HG03521 (cell line): Measurements from ENCODE around the gene NLRP2B.
"Not testable (repeated sequence)": the region's sequence is repeated elsewhere in the genome, so short reads cannot be mapped to it uniquely, and the experiment has no call there.

Experiments used
- ATAC-seq: cut with Tn5 transposase; IDR thresholded peaks from one replicate; pipeline ENCODE4 v1.9.1; 2021; ENCODE audit warnings: mild to moderate bottlenecking, moderate library complexity; ENCODE audit not compliant: unreplicated experiment

Gene NLRP2B

GRCh38 chrX:57680160-57680559 is at the start of gene NLRP2B:
NLRP2B (minus strand) TSS chrX:57680260.
- no peak for ATAC-seq

DNA sequence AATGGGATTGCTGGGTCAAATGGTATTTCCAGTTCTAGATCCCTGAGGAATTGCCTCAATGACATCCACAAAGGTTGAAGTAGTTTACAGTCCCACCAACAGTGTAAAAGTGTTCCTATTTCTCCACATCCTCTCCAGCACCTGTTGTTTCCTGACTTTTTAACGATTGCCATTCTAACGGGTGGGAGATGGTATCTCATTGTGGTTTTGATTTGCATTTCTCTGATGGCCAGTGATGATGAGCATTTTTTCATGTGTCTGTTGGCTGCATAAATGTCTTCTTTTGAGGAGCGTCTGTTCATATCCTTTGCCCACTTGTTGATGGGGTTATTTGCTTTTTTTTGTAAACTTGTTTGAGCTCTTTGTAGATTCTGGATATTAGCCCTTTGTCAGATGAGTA is 45.9 kb upstream of the NLRP2B start:
- ATAC-seq, result not testable (repeated sequence)

- ATAC-seq, result no peak
Observed at GRCh38 chrX:57681341-57681740, 1.3 kb upstream of the NLRP2B start.

- ATAC-seq, result no peak
Observed at GRCh38 chrX:57678686-57679428, 1.2 kb downstream of the NLRP2B start.

DNA sequence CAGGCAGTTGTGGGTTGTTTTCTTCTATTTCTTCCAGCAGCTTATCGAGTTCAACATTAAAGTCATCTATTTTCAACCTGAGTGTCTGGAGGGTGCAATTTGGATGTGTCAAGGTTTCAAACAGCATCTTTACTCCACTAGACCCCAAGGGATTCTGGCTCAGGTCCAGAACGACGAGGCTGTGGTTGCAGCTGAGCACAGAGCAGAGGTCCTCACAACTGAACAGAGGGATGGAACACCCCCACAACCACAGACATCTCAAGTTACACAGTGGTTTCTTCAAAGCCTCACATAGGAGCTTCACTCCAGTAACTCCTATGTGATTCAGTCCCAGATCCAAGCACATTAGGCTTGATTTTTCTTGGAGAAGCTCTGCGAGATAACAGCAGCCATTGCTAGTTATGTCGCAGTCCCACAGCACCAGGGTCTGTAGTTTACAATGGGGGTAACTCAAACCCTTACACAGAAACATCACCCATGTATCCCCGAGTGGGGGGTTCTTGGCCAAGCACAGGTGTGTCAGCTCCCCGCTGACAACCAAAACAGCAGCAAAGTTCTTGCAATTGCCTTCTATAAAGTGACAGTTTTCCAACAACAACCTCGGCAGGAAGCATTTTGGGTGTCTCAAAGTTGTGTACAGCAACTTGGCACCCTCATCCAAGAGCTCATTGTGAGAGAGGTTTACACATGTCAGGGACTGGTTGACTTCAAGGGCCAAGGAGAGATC is 2.8 kb downstream of the NLRP2B start:
- no peak for ATAC-seq

GRCh38 chrX:57675320-57675719 is 4.7 kb downstream of the NLRP2B start:
- ATAC-seq, result no peak

DNA sequence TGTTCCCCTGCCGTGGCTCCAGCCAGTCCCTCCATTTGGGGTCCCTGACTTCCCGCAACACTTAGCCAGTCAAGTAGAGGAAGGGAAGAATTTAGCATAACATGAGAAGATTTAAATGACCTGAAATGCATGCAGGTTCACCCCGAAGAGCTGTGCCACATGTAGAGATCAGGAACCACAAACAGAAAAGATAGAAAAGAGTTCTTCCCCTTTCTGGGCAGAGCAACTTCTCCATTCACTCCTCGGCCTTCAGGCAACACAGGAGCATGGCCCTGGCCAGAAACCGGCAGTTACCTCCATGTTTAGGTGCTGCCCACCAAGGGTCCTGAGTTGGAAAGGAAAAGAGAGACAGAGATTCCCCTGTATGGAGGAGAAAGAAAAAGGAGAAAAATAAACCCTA is 5.2 kb downstream of the NLRP2B start:
- no peak for ATAC-seq

DNA sequence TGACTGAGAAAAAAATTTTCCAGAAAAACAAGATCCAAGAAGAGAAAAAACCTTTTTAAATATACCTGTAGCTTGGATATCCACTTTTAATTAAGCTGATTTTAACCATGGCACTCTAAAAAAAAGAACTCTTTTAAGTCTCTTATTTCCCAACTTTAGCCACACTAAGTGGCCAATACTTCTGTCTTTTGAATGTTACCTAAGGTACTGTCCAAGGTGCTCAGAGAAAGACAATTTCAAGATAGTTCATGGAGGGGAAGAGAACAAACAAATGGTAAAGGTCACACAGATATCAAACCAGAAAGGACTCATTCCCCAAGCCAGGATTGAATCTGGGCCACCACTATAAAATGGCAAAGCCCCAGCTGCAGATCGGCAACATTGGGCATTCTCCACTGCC is 10.1 kb downstream of the NLRP2B start:
- ATAC-seq, result no peak

GRCh38 chrX:57667010-57667409 is 13.1 kb downstream of the NLRP2B start:
- no peak for ATAC-seq

DNA sequence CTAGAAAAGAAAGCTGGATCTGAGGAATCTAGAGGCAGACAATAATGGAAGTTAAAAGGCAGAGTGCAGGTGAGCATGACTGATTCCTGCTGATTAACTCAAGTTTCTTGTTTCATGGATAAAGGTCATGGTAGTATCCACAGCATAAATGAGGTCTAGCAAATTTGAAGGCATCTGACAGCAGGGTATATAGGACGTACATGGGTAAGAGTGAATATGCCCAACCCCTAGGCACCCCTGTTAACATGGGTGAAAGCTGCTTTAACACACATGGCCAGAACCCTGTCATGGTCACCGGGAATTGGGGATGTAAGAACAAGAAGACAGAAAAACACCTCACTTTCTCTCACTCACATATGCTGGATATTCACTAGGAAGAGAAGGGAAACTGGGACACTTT is 25.0 kb downstream of the NLRP2B start:
- no peak for ATAC-seq

DNA sequence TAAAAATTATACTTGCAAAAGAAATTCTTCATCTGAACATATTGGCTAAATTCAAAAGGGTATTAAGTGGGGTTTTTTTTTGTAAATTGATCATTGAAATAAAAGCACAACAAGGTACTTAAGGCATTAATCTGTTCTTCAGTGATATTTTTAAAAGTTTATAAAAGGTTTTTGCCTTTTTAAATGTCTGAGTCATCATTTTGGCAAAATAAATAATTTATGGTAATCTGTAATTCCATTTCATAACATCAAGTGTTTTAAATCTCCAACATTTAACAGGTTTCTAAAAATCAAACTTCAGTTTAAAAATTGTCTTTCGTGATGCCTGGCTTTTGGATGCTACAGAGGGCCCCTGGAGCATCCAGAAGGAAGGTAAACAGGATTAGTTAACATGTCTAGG is 27.4 kb downstream of the NLRP2B start:
- no peak for ATAC-seq

DNA sequence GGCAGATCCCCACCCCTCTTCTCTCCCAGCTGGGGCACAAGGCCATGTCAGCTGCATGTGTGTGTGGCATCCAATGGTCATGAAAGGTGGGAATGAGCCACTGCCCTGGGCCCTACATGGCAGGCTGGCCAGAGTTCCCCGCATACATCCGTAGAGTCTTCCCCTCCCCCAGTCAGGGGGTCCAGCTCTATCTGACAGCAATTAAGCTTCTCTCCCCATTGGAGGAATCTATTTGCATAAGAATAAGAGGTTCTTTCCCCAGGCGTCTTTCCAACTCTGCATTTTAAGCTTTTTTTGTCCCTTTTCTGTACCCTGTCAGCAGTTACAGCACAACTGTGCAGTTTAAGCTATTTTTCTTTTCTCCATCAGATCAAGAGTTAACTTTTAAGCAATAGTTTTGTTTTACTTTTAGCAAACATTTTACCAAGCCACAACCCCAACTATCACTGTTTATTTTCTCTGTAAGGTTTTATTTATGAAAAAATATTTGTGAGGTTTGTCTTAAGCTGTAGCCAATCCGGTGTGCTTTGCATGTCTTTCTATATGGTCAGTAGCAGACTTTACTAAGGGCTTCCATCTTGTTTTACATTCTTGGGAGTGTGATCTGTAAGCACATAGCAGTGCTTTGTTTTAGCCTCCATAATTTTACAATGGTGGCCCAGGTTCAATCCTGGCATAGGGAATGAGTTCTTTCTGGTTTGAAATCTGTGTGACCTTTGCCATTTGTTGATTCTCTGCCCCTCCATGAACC is 28.7 kb downstream of the NLRP2B start:
- no peak for ATAC-seq

DNA sequence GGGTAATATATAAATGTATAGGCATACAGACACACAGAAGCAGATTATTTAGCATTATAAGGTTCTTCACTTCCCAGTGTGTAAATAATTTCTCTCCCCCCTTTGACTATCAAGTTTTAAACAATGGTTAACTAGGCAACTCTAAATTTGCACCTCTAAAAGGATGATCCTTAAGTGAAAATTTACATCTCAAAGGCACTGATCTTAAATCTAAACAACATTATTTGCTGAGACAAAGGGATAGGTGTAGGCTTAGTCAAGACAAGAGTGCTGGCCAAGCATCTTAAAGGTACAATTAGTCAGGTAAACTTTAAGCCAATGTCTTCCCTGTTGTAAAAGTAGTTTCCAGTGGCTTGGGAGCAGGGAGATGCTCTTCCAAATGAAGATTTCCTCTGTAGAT is 33.0 kb downstream of the NLRP2B start:
- ATAC-seq, result no peak

GRCh38 chrX:57643698-57644097 is 36.4 kb downstream of the NLRP2B start:
- no peak for ATAC-seq

DNA sequence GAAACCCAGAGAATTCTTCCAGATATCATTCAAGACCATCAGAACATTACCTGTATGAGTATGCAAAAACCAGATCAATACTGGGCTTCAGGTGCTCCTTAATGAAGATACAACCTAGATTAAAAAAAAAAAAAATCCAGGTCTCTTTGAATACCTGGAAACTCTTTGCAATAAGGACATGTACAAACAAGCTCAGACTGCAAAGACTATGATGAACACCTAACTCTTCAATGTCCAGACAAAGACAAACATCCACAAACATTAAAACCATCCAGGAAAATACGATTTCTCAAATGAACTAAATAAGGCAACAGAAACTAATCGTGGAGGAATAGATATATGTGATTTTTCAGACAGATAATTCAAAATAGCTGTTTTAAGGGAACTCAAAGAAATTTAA is 38.7 kb downstream of the NLRP2B start:
- ATAC-seq, result no peak

DNA sequence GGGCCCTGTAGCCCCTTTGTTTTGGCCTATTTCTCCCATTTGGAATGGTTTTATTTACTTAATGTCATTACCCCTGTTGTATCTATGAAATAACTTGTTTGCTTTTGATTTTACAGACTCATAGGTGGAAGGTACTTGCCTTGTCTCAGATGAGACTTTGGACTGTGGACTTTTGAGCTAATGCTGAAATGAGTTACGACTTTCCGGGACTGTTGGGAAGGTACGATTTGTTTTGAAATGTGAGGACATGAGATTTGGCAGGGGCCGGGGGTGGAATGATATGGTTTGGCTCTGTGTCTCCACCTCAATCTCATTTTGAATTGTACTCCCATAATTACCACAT is 39.4 kb downstream of the NLRP2B start:
- no peak for ATAC-seq

DNA sequence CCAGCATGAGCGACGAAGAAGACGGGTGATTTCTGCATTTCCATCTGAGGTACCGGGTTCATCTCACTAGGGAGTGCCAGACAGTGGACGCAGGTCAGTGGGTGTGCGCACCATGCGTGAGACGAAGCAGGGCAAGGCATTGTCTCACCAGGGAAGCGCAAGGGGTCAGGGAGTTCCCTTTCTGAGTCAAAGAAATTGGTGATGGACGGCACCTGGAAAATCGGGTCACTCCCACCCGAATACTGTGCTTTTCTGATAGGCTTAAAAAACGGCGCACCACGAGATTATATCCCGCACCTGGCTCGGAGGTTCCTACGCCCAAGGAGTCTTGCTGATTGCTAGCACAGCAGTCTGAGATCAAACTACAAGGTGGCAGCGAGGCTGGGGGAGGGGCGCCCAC is 50.6 kb downstream of the NLRP2B start:
- ATAC-seq, result not testable (repeated sequence)
